ENCODE data around the gene GRIP2. TPM values are rescaled to one million over a fixed set of nuclear protein-coding genes. Genes with fewer than 3 reads are reported as not detected.

GRIP2 gene
- total and polyA plus RNA-seq, 2 of the 4 experiments (the other 2 are of a cell fraction) = 0.05 TPM; not detected in 1

DNA sequence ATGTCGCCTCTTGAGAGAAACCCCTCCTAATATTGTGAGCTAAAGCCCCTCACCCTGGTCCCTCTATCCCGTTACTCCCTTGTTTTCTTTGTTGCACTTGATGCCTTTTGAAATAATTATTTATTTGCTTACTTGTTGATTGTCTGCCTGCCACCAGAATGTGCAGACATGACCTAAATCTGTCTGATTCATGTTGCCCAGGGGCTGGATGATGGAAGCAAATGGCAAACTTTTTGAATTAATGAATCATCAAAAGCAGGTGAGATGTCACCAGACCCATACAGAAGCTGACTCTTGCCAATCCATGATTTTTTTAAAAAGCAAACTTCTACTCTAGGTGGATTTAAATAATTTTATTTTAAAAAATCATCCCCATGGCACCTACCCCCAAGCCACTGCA is 49.3 kb downstream of the GRIP2 start:
- no peak overlapping the region for H3K9ac ChIP-seq (ENCODE audit: low read depth, low read length)
- in situ Hi-C loops (cut with MboI; ENCODE audit: low sequenced_read_pairs) = no loop called here
- H3K14ac ChIP-seq (replicated peaks; ENCODE audit: low read depth, low read length) = no peak overlapping the region
- H2BK20ac ChIP-seq (ENCODE audit: low read depth, low read length) = no peak overlapping the region
- TF ChIP-seq MXI1 (IDR thresholded peaks at IDR 0.05; ENCODE audit: borderline replicate concordance, low read depth, low read length) (no peak), MAZ (IDR thresholded peaks at IDR 0.05; ENCODE audit: borderline replicate concordance, low read depth, low read length) (no peak), FOS (IDR thresholded peaks at IDR 0.05; ENCODE audit: low read depth, low read length) (no peak), RFX5 (IDR thresholded peaks at IDR 0.05; ENCODE audit: low read depth, low read length) (no peak), CHD1 (IDR thresholded peaks at IDR 0.05; ENCODE audit: low read depth, low read length) (no peak), MAFK (IDR thresholded peaks at IDR 0.05; ENCODE audit: low read depth, low read length) (no peak), CEBPB (IDR thresholded peaks at IDR 0.05; ENCODE audit: low read depth, low read length) (no peak), NFE2L2 (IDR thresholded peaks at IDR 0.05; ENCODE audit: low read depth, low read length) (no peak), SMC3 (IDR thresholded peaks at IDR 0.05; ENCODE audit: low read depth, low read length) (no peak)
- TF ChIP-seq, protein P1, sequence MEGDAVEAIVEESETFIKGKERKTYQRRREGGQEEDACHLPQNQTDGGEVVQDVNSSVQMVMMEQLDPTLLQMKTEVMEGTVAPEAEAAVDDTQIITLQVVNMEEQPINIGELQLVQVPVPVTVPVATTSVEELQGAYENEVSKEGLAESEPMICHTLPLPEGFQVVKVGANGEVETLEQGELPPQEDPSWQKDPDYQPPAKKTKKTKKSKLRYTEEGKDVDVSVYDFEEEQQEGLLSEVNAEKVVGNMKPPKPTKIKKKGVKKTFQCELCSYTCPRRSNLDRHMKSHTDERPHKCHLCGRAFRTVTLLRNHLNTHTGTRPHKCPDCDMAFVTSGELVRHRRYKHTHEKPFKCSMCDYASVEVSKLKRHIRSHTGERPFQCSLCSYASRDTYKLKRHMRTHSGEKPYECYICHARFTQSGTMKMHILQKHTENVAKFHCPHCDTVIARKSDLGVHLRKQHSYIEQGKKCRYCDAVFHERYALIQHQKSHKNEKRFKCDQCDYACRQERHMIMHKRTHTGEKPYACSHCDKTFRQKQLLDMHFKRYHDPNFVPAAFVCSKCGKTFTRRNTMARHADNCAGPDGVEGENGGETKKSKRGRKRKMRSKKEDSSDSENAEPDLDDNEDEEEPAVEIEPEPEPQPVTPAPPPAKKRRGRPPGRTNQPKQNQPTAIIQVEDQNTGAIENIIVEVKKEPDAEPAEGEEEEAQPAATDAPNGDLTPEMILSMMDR (conservative IDR thresholded peaks at IDR 0.05; ENCODE audit: low read depth, low read length) = no peak
- TF ChIP-seq, protein P2, sequence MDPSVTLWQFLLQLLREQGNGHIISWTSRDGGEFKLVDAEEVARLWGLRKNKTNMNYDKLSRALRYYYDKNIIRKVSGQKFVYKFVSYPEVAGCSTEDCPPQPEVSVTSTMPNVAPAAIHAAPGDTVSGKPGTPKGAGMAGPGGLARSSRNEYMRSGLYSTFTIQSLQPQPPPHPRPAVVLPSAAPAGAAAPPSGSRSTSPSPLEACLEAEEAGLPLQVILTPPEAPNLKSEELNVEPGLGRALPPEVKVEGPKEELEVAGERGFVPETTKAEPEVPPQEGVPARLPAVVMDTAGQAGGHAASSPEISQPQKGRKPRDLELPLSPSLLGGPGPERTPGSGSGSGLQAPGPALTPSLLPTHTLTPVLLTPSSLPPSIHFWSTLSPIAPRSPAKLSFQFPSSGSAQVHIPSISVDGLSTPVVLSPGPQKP (IDR thresholded peaks at IDR 0.05; ENCODE audit: borderline replicate concordance, low read depth, low read length) = no peak
- no peaks in the 10 kb centered on the region for H3K9me3 ChIP-seq (ENCODE audit: control insufficient read depth, insufficient read depth, low read length)
- H3K79me1 ChIP-seq (ENCODE audit: low read depth in 1 of 2, low read length in 2 of 2) = no peaks in the 10 kb centered on the region
- no peak overlapping the region for H4K8ac ChIP-seq (ENCODE audit: low read depth in 2 of 2, low read length in 2 of 2)
- ATAC-seq (ENCODE audit: low read depth) = no peak
- peaks cover 4% of the 10 kb centered on the region; the same call in 1 of the 2 replicates for H3K4me1 ChIP-seq (ENCODE audit: control insufficient read depth, insufficient read depth, low read length)
- no CpG with 5 or more reads among the region's 2 CpGs for WGBS, 2 experiments (ENCODE audit: extremely low coverage in 2 of 2, insufficient read length in 1 of 2)
- no peak overlapping the region for H2BK5ac ChIP-seq (ENCODE audit: low read depth, low read length, poor library complexity, severe bottlenecking)
- H4K5ac ChIP-seq (ENCODE audit: low read depth, low read length) = no peak overlapping the region
- no peak overlapping the region for H2AFZ ChIP-seq (replicated peaks; ENCODE audit: low read length, poor library complexity)
- no peak overlapping the region for H4K91ac ChIP-seq (ENCODE audit: insufficient read depth, low read depth, low read length)
- CTCF ChIA-PET = interaction anchor here (0.6 kb wide), 1 partner anchor 1498 kb away, joined by 3 read pairs; no protein-coding TSS in a partner anchor
- no peak overlapping the region for H3K4me3 ChIP-seq (ENCODE audit: insufficient read depth, low read depth, low read length)
- peaks cover 7% of the 10 kb centered on the region for H3K9me1 ChIP-seq (ENCODE audit: insufficient read depth, low read length)
- no peak overlapping the region for H2BK15ac ChIP-seq (ENCODE audit: low read depth, low read length)
- POLR2A ChIA-PET (ENCODE audit: unreplicated experiment) = interaction anchor here (0.6 kb wide), 1 partner anchor 158 kb away, joined by 3 read pairs; no protein-coding TSS in a partner anchor
- no peak overlapping the region for H2BK120ac ChIP-seq (ENCODE audit: low read depth, low read length)
- dilution Hi-C loops (cut with HindIII; ENCODE audit: low sequenced_read_pairs, unreplicated experiment) = no loop called here
- no peak overlapping the region for H3K23ac ChIP-seq (ENCODE audit: low read depth, low read length)
- H2AK9ac ChIP-seq (replicated peaks; ENCODE audit: low read depth, low read length, poor library complexity) = no peak overlapping the region
- H4K20me1 ChIP-seq (ENCODE audit: insufficient read depth, low read length) = no peaks in the 10 kb centered on the region
- H3K27me3 ChIP-seq (ENCODE audit: control insufficient read depth, insufficient read depth, low read length) = no peaks in the 10 kb centered on the region
- H3K18ac ChIP-seq (ENCODE audit: low read depth, low read length) = no peak overlapping the region
- no peak overlapping the region for H3K4me2 ChIP-seq (ENCODE audit: low read depth, low read length)
- no peak for DNase-seq
- H2AK5ac ChIP-seq (ENCODE audit: low read depth, low read length) = no peak overlapping the region
- H3K56ac ChIP-seq (ENCODE audit: extremely low read depth, insufficient read depth, low read length) = no peak overlapping the region
- no peak overlapping the region for H3K4ac ChIP-seq (ENCODE audit: low read depth, low read length)
- no peak overlapping the region for H3K27ac ChIP-seq (ENCODE audit: insufficient read depth, low read length)
- peaks cover 26% of the 10 kb centered on the region for H3K36me3 ChIP-seq (ENCODE audit: control insufficient read depth, insufficient read depth, low read length)
- no TSS peak for BruUV-seq (replicated peaks)
- intact Hi-C loops (cut with micrococcal nuclease) = no loop called here

Measured in IMR-90 (cell line).